OCI-LY7 (cell line): Measurements from ENCODE around the gene PHF23.

ENCODE experiments used
- EZH2phosphoT487 ChIP-seq: fragments of 200-600 bp; sonication (generic); IDR thresholded peaks from 2 replicates; pipeline ENCODE4 v1.6.1; 2018; ENCODE audit warnings: low read depth, borderline replicate concordance, mild to moderate bottlenecking, mixed run types, antibody characterized with exemption, low read length, moderate library complexity, mixed read lengths
- TF ChIP-seq, protein P1 (sequence below): fragments of 200-600 bp; sonication (generic); conservative IDR thresholded peaks from 2 replicates; pipeline ENCODE4 v1.5.1; 2014; ENCODE audit warnings: mild to moderate bottlenecking, antibody characterized with exemption, low read length, moderate library complexity, mixed read lengths

DNA sequence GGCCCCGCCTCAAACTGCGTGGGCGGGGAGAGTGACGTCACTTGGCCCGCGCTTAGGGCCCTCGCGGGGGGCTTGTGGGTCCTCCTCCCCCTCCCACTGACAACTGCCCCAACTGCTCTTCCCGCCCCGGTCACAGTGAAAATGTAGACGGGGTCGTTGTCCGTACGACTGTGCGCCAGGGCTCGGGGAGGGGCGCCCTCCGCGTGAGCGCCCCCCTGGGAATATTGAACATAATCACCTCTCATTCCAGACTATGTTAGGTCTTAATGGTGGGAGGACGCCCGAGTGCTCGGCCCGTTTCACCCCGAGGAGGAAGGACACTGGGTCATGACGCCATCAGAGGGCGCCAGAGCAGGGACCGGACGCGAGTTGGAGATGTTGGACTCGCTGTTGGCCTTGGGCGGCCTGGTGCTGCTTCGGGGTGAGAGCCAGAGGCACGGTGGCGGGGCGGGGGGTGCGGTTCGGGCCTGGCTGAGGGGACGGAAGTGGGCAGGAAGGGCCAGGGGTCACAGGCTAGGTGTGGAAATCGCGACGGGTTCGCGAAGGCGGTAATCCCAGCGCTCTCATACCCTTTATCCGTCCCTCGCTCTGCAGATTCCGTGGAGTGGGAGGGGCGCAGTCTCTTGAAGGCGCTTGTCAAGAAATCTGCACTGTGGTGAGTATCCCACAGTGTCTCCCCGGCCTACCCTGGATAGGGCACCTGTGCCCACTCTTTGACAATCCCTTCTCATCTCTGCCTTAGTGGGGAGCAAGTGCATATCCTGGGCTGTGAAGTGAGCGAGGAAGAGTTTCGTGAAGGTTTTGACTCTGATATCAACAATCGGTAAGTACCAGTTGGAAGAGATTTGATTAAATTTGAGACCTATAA, 13.2 kb upstream of the PHF23 start, which contains the start of gene ELP5:
- TF ChIP-seq, protein P1, sequence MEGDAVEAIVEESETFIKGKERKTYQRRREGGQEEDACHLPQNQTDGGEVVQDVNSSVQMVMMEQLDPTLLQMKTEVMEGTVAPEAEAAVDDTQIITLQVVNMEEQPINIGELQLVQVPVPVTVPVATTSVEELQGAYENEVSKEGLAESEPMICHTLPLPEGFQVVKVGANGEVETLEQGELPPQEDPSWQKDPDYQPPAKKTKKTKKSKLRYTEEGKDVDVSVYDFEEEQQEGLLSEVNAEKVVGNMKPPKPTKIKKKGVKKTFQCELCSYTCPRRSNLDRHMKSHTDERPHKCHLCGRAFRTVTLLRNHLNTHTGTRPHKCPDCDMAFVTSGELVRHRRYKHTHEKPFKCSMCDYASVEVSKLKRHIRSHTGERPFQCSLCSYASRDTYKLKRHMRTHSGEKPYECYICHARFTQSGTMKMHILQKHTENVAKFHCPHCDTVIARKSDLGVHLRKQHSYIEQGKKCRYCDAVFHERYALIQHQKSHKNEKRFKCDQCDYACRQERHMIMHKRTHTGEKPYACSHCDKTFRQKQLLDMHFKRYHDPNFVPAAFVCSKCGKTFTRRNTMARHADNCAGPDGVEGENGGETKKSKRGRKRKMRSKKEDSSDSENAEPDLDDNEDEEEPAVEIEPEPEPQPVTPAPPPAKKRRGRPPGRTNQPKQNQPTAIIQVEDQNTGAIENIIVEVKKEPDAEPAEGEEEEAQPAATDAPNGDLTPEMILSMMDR: peak; percentile 58
- TF ChIP-seq EZH2phosphoT487: no peak
